Measurements from ENCODE around the gene COMT. TPM values are rescaled to one million over a fixed set of nuclear protein-coding genes. Genes with fewer than 3 reads are reported as not detected.

COMT gene
- total and polyA plus RNA-seq, 4 donors: 75.3 to 430 (median 146) TPM

GRCh38 chr22:20008221-20008995, 66.8 kb downstream of the COMT start:
- no peak overlapping the region for H3K9ac ChIP-seq (ENCODE audit: low read depth in 1 of 2, low read length in 2 of 2)
- H3K9me3 ChIP-seq (ENCODE audit: control insufficient read depth in 4 of 4, low read length in 3 of 4): no peaks in the 10 kb centered on the region
- H3K36me3 ChIP-seq (ENCODE audit: control insufficient read depth in 4 of 4, insufficient read depth in 3 of 4, low read depth in 1 of 4, low read length in 3 of 4): no peaks in the 10 kb centered on the region
- H3K27ac ChIP-seq (ENCODE audit: low read depth in 1 of 2, low read length in 2 of 2): peak overlapping the region in 1 of 2 donors; percentile 23
- no peaks in the 10 kb centered on the region for H3K27me3 ChIP-seq (ENCODE audit: control insufficient read depth in 4 of 4, insufficient read depth in 4 of 4, low read length in 3 of 4)
- no peak for DNase-seq (ENCODE audit: low spot score)
- WGBS: 93% methylated on average over 11 of the region's 11 CpGs
- no peak overlapping the region for H3K4me3 ChIP-seq (ENCODE audit: low read depth in 1 of 3, low read length in 3 of 3)
- TF ChIP-seq CTCF (IDR thresholded peaks at IDR 0.05; ENCODE audit: low read depth, low read length, missing input control): no peak
- peaks cover 0 to 8% (median 5%) of the 10 kb centered on the region in 4 donors for H3K4me1 ChIP-seq (ENCODE audit: control insufficient read depth in 4 of 4, insufficient read depth in 4 of 4, low read length in 3 of 4)

- Histone ChIP-seq H3K4me1 (ENCODE audit: control insufficient read depth in 4 of 4, insufficient read depth in 4 of 4, low read length in 3 of 4) (peaks cover 0 to 10% (median 5%) of the 10 kb centered on the region in 4 donors), H3K27ac (ENCODE audit: low read depth in 1 of 2, low read length in 2 of 2) (peak overlapping the region in 1 of 2 donors; percentile 37), H3K36me3 (ENCODE audit: control insufficient read depth in 4 of 4, insufficient read depth in 3 of 4, low read depth in 1 of 4, low read length in 3 of 4) (no peaks in the 10 kb centered on the region), H3K4me3 (ENCODE audit: low read depth in 1 of 3, low read length in 3 of 3) (no peak overlapping the region), H3K27me3 (ENCODE audit: control insufficient read depth in 4 of 4, insufficient read depth in 4 of 4, low read length in 3 of 4) (no peaks in the 10 kb centered on the region), H3K9me3 (ENCODE audit: control insufficient read depth in 4 of 4, low read length in 3 of 4) (no peaks in the 10 kb centered on the region), H3K9ac (ENCODE audit: low read depth in 1 of 2, low read length in 2 of 2) (no peak overlapping the region)
- no peak for DNase-seq (ENCODE audit: low spot score)
- 91% methylated on average over 9 of the region's 9 CpGs for WGBS
- TF ChIP-seq SP1 (IDR thresholded peaks at IDR 0.05): no peak
- no peak for TF ChIP-seq HNF4G (IDR thresholded peaks at IDR 0.05)
- TF ChIP-seq TAF1 (conservative IDR thresholded peaks at IDR 0.05): no peak
- no peak for TF ChIP-seq RXRA (IDR thresholded peaks at IDR 0.05)
- TF ChIP-seq CTCF (IDR thresholded peaks at IDR 0.05; ENCODE audit: low read depth, low read length, missing input control): no peak
- TF ChIP-seq RAD21 (IDR thresholded peaks at IDR 0.05): no peak
- no peak for TF ChIP-seq GABPA (IDR thresholded peaks at IDR 0.05 in 1 of 2, conservative IDR thresholded peaks at IDR 0.05 in 1 of 2)
- no peak for TF ChIP-seq JUND (IDR thresholded peaks at IDR 0.05)
- no peak for TF ChIP-seq MAX (IDR thresholded peaks at IDR 0.05)
Measured at GRCh38 chr22:20009018-20009491, 67.5 kb downstream of the COMT start.

GRCh38 chr22:20009582-20010306, 68.2 kb downstream of the COMT start:
- Histone ChIP-seq H3K27ac (ENCODE audit: low read depth in 1 of 2, low read length in 2 of 2) (peak overlapping the region; percentile 37 to 61), H3K36me3 (ENCODE audit: control insufficient read depth in 4 of 4, insufficient read depth in 3 of 4, low read depth in 1 of 4, low read length in 3 of 4) (no peaks in the 10 kb centered on the region), H3K4me1 (ENCODE audit: control insufficient read depth in 4 of 4, insufficient read depth in 4 of 4, low read length in 3 of 4) (peaks cover 0 to 14% (median 9%) of the 10 kb centered on the region in 4 donors), H3K27me3 (ENCODE audit: control insufficient read depth in 4 of 4, insufficient read depth in 4 of 4, low read length in 3 of 4) (no peaks in the 10 kb centered on the region), H3K4me3 (ENCODE audit: low read depth in 1 of 3, low read length in 3 of 3) (no peak overlapping the region), H3K9ac (ENCODE audit: low read depth in 1 of 2, low read length in 2 of 2) (no peak overlapping the region), H3K9me3 (ENCODE audit: control insufficient read depth in 4 of 4, low read length in 3 of 4) (no peaks in the 10 kb centered on the region)
- WGBS: 91% methylated on average over 8 of the region's 8 CpGs
- TF ChIP-seq ZBTB33 (IDR thresholded peaks at IDR 0.05): no peak
- no peak for TF ChIP-seq YY1 (IDR thresholded peaks at IDR 0.05)
- no peak for TF ChIP-seq TAF1 (conservative IDR thresholded peaks at IDR 0.05)
- no peak for TF ChIP-seq HNF4A (conservative IDR thresholded peaks at IDR 0.05)
- TF ChIP-seq FOXA1 (IDR thresholded peaks at IDR 0.05): no peak
- no peak for TF ChIP-seq GABPA (IDR thresholded peaks at IDR 0.05 in 1 of 2, conservative IDR thresholded peaks at IDR 0.05 in 1 of 2)
- no peak for TF ChIP-seq MAX (IDR thresholded peaks at IDR 0.05)
- DNase-seq (ENCODE audit: low spot score): no peak

Data from liver (tissue), 9 donors.